IPS-15b (cell line): ENCODE results near the gene PRSS2.

Experiments
- H3K27me3 ChIP-seq: one replicate; pipeline ENCODE4 v1.6.1; 2013; ENCODE audit warnings: low read length; ENCODE audit not compliant: control insufficient read depth, insufficient read depth
- H3K36me3 ChIP-seq: one replicate; pipeline ENCODE4 v1.6.1; 2013; ENCODE audit warnings: low read length; ENCODE audit not compliant: control insufficient read depth, insufficient read depth
- H3K4me1 ChIP-seq: one replicate; pipeline ENCODE4 v1.6.1; 2013; ENCODE audit warnings: mild to moderate bottlenecking, low read length; ENCODE audit not compliant: control insufficient read depth, insufficient read depth
- H3K4me3 ChIP-seq: one replicate; pipeline ENCODE4 v1.5.1; 2013; ENCODE audit warnings: low read depth, low read length
- H3K9ac ChIP-seq: one replicate; pipeline ENCODE4 v1.6.1; 2013; ENCODE audit warnings: low read depth, mild to moderate bottlenecking, low read length
- H3K9me3 ChIP-seq: one replicate; pipeline ENCODE4 v1.6.1; 2013; ENCODE audit warnings: mild to moderate bottlenecking, low read length; ENCODE audit not compliant: control insufficient read depth, insufficient read depth

The PRSS2 gene

DNA sequence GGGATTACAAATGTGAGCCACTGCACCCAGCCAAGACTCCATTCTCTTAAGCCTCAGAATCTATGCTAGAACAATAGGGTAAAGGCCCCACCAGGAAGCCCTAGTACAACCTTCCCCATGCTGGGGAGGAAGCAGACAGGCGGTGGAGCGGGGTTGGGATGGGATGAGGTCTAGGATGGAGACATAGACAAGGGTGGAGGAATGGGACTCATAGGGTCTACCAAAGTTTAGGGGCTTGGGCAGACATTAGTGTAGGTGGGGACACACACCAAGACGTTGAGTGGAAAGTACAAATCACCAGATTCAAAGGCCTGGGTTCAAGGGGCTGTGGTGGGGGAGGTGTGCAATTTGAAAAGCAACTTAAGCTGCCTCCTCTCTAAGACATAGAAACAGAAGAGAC is 19.3 kb downstream of the PRSS2 start:
- Histone ChIP-seq H3K9ac (no peak overlapping the region), H3K27me3 (peaks cover 29% of the 10 kb centered on the region), H3K36me3 (no peaks in the 10 kb centered on the region)

DNA sequence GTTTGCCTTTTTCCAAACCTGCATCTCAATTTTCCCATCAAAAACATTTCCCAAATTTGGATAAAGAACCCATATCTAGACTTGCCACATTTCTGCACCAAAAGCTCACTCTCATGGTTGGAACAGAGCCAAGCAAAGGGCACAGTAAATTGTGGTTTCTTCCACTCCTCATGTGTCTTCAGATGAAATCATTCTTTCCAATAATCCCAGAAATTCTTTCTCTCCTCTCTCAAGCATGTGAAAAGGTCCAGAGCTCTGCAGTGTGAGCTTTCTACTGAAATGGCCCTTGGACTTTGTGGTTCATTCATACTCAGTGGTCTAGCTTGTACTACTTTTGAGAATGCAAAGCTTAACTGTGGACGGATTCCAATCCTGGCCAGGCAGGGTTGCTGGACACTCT is 19.8 kb downstream of the PRSS2 start:
- Histone ChIP-seq H3K4me1 (peaks cover 9% of the 10 kb centered on the region), H3K4me3 (no peak overlapping the region), H3K27me3 (peaks cover 34% of the 10 kb centered on the region), H3K9me3 (no peaks in the 10 kb centered on the region), H3K36me3 (no peaks in the 10 kb centered on the region), H3K9ac (no peak overlapping the region)

More for the DNA sequence above, 19.3 kb downstream of the PRSS2 start:
- Histone ChIP-seq H3K9me3 (no peaks in the 10 kb centered on the region), H3K4me1 (peaks cover 6% of the 10 kb centered on the region), H3K4me3 (no peak overlapping the region)

DNA sequence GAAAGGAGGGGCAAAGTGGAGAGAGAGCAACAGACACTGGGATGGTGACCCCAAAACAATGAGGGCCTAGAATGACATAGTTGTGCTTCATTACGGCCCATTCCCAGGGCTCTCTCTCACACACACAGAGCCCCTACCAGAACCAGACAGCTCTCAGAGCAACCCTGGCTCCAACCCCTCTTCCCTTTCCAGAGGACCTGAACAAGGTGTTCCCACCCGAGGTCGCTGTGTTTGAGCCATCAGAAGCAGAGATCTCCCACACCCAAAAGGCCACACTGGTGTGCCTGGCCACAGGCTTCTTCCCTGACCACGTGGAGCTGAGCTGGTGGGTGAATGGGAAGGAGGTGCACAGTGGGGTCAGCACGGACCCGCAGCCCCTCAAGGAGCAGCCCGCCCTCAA is 20.7 kb downstream of the PRSS2 start:
- no peak overlapping the region for H3K4me3 ChIP-seq
- H3K4me1 ChIP-seq: peaks cover 16% of the 10 kb centered on the region
- H3K9me3 ChIP-seq: no peaks in the 10 kb centered on the region
- no peaks in the 10 kb centered on the region for H3K36me3 ChIP-seq
- no peak overlapping the region for H3K9ac ChIP-seq
- peaks cover 43% of the 10 kb centered on the region for H3K27me3 ChIP-seq

DNA sequence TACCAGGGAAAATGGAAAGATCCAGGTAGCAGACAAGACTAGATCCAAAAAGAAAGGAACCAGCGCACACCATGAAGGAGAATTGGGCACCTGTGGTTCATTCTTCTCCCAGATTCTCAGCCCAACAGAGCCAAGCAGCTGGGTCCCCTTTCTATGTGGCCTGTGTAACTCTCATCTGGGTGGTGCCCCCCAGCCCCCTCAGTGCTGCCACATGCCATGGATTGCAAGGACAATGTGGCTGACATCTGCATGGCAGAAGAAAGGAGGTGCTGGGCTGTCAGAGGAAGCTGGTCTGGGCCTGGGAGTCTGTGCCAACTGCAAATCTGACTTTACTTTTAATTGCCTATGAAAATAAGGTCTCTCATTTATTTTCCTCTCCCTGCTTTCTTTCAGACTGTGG is 21.4 kb downstream of the PRSS2 start:
- peaks cover 50% of the 10 kb centered on the region for H3K27me3 ChIP-seq
- no peak overlapping the region for H3K9ac ChIP-seq
- no peaks in the 10 kb centered on the region for H3K36me3 ChIP-seq
- peaks cover 16% of the 10 kb centered on the region for H3K4me1 ChIP-seq
- no peaks in the 10 kb centered on the region for H3K9me3 ChIP-seq
- no peak overlapping the region for H3K4me3 ChIP-seq

DNA sequence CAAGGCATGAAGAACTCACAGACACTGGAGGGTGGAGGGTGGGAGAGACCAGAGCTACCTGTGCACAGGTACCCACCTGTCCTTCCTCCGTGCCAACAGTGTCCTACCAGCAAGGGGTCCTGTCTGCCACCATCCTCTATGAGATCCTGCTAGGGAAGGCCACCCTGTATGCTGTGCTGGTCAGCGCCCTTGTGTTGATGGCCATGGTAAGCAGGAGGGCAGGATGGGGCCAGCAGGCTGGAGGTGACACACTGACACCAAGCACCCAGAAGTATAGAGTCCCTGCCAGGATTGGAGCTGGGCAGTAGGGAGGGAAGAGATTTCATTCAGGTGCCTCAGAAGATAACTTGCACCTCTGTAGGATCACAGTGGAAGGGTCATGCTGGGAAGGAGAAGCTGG is 21.8 kb downstream of the PRSS2 start:
- no peak overlapping the region for H3K9ac ChIP-seq
- peaks cover 16% of the 10 kb centered on the region for H3K4me1 ChIP-seq
- no peaks in the 10 kb centered on the region for H3K9me3 ChIP-seq
- H3K27me3 ChIP-seq: peaks cover 50% of the 10 kb centered on the region
- H3K4me3 ChIP-seq: no peak overlapping the region
- H3K36me3 ChIP-seq: no peaks in the 10 kb centered on the region

DNA sequence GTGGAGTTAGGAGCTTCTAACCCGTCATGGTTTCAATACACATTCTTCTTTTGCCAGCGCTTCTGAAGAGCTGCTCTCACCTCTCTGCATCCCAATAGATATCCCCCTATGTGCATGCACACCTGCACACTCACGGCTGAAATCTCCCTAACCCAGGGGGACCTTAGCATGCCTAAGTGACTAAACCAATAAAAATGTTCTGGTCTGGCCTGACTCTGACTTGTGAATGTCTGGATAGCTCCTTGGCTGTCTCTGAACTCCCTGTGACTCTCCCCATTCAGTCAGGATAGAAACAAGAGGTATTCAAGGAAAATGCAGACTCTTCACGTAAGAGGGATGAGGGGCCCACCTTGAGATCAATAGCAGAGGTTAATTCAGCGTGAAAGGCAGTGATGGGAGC is 22.4 kb downstream of the PRSS2 start:
- no peaks in the 10 kb centered on the region for H3K36me3 ChIP-seq

DNA sequence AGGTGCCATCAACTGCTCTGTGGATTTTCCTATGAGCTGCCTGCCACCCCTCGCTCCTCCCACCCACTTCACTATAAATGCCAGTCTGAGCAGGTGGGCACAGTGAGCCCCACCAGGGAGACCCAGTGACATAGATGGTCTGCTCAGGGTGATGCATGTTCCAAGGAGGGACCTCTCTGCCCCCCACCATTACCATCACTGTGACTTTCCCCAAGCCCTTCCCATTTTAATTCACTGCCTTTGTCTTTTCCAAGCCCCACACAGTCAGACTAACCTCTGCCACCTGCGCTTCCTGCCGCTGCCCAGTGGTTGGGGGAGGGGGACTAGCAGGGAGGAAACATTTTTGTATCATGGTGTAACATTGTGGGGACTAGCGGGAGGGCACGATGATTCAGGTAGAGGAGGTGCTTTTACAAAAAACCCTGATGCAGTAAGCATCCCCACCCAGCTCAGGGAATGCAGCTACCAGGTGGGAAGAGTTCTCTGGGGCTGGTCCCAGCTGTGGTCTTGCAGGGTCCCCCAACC is 24.6 kb downstream of the PRSS2 start:
- H3K4me1 ChIP-seq: peaks cover 26% of the 10 kb centered on the region
- H3K9me3 ChIP-seq: no peaks in the 10 kb centered on the region
- peaks cover 79% of the 10 kb centered on the region for H3K27me3 ChIP-seq
- H3K9ac ChIP-seq: no peak overlapping the region
- H3K36me3 ChIP-seq: no peaks in the 10 kb centered on the region
- H3K4me3 ChIP-seq: peak overlapping the region; percentile 64

More for the DNA sequence above, 22.4 kb downstream of the PRSS2 start:
- Histone ChIP-seq H3K9me3 (no peaks in the 10 kb centered on the region), H3K27me3 (peaks cover 56% of the 10 kb centered on the region), H3K4me1 (peaks cover 16% of the 10 kb centered on the region), H3K9ac (no peak overlapping the region), H3K4me3 (no peak overlapping the region)

DNA sequence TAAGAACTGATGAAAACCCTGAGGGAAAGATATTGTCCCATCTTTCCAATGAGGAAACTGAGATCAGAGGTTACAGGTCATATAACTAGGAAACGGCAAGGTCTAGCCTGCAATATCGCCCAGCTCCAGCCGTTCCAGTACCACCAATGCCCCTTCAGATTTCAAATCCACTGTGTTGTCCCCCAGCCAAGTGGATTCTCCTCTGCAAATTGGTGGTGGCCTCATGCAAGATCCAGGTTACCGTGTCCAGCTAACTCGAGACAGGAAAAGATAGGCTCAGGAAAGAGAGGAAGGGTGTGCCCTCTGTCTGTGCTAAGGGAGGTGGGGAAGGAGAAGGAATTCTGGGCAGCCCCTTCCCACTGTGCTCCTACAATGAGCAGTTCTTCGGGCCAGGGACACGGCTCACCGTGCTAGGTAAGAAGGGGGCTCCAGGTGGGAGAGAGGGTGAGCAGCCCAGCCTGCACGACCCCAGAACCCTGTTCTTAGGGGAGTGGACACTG is 25.3 kb downstream of the PRSS2 start:
- peaks cover 85% of the 10 kb centered on the region for H3K27me3 ChIP-seq
- H3K9ac ChIP-seq: peak overlapping the region; percentile 32
- no peaks in the 10 kb centered on the region for H3K36me3 ChIP-seq
- H3K9me3 ChIP-seq: no peaks in the 10 kb centered on the region
- peak overlapping the region; percentile 64 for H3K4me3 ChIP-seq
- H3K4me1 ChIP-seq: peaks cover 26% of the 10 kb centered on the region

DNA sequence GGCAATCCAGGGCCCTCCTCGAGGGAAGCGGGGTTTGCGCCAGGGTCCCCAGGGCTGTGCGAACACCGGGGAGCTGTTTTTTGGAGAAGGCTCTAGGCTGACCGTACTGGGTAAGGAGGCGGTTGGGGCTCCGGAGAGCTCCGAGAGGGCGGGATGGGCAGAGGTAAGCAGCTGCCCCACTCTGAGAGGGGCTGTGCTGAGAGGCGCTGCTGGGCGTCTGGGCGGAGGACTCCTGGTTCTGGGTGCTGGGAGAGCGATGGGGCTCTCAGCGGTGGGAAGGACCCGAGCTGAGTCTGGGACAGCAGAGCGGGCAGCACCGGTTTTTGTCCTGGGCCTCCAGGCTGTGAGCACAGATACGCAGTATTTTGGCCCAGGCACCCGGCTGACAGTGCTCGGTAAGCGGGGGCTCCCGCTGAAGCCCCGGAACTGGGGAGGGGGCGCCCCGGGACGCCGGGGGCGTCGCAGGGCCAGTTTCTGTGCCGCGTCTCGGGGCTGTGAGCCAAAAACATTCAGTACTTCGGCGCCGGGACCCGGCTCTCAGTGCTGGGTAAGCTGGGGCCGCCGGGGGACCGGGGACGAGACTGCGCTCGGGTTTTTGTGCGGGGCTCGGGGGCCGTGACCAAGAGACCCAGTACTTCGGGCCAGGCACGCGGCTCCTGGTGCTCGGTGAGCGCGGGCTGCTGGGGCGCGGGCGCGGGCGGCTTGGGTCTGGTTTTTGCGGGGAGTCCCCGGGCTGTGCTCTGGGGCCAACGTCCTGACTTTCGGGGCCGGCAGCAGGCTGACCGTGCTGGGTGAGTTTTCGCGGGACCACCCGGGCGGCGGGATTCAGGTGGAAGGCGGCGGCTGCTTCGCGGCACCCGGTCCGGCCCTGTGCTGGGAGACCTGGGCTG is 26.0 kb downstream of the PRSS2 start:
- Histone ChIP-seq H3K4me3 (peak overlapping the region; percentile 64), H3K27me3 (peaks cover 91% of the 10 kb centered on the region), H3K36me3 (peaks cover under 1% of the 10 kb centered on the region), H3K4me1 (peaks cover 26% of the 10 kb centered on the region), H3K9me3 (no peaks in the 10 kb centered on the region), H3K9ac (peak overlapping the region; percentile 32)

DNA sequence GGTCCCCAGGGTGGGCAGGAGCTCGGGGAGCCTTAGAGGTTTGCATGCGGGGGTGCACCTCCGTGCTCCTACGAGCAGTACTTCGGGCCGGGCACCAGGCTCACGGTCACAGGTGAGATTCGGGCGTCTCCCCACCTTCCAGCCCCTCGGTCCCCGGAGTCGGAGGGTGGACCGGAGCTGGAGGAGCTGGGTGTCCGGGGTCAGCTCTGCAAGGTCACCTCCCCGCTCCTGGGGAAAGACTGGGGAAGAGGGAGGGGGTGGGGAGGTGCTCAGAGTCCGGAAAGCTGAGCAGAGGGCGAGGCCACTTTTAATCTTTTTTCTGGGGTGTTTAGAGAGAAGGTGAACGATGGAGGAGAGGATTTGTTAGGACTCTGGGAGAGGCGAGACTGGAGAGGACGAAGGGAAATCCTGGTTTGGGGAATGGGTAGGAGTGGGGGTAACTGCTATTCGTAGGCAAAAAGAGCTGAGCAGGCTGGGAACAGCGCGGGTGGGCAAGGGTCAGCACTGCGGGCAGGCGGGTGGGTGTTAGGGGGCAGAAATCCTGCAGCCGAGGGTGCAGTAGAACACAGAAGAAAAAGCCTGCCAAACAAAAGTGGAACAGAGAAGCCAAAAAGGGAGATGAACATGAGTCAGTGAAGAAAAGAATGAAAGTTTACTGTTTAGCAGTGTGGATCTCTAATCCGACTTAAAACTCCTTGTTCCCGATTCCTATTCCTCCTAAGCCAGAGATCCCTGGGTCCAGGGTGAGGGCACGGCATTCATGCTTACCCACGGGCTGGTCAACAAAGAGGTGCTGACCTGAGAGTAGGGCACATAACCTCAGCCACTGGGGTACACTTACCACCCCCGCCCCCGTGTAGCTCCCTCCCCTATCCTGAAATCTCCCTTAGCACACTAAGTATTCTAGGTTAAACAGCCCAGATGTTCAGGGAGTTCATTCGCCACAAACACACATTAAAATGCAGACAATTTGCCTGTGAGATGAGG is 26.9 kb downstream of the PRSS2 start:
- Histone ChIP-seq H3K9me3 (no peaks in the 10 kb centered on the region), H3K27me3 (peaks cover 98% of the 10 kb centered on the region), H3K36me3 (peaks cover 4% of the 10 kb centered on the region), H3K9ac (no peak overlapping the region), H3K4me1 (peaks cover 26% of the 10 kb centered on the region), H3K4me3 (peak overlapping the region; percentile 64)
